ENCODE data around the gene AMBRA1. TPM values are rescaled to one million over a fixed set of nuclear protein-coding genes. Genes with fewer than 3 reads are reported as not detected.

Gene AMBRA1
- total RNA-seq, 1 donor from 2014 or later: 33.9 TPM

DNA sequence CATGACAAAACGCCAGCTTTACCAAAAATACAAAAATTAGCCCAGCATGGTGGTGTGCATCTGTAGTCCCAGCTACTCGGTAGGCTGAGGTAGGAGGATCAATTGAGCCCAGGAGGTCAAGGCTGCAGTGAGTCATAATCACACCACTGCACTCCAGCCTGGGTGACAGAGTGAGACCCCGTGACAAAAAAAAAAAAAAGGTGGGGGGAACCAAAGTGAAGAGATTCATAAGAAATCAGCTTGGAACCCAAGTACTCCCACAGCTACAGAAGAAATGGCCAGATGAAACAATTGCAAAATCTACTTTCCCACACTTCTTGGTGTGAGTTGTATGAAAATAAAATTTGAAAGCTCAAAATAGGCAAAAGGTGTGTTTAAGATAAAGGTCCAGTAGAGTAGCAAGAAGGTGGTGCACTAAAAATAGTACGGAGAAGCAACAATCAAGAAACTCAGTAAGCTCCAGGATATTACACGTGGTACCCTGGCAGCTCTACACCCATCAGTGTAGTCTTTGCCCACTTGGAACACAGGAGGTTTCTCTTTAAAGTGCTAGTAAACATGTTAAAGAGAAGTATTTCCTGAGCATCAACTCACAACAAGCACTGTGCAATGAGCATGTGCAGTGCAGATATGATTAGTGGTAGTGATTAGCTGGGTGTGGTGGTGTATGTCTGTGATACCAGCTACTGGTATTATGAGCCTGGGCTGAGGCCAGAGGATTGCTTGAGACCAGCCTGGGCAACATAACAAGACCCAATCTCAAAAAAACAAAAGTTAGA, 17.9 kb upstream of the AMBRA1 start:
- no peak for DNase-seq
- Histone ChIP-seq H3K27me3 (no peaks in the 10 kb centered on the region), H3K4me3 (no peak overlapping the region), H3K4me1 (peaks cover 10% of the 10 kb centered on the region), H3K9me3 (no peaks in the 10 kb centered on the region), H3K27ac (no peak overlapping the region), H3K36me3 (no peaks in the 10 kb centered on the region)
- TF ChIP-seq CTCF (IDR thresholded peaks at IDR 0.05): no peak
- no peak for ATAC-seq
- intact Hi-C loops (cut with DNase I): no loop called here

- Histone ChIP-seq H3K4me3 (no peak overlapping the region), H3K36me3 (no peaks in the 10 kb centered on the region), H3K27ac (no peak overlapping the region), H3K9me3 (no peaks in the 10 kb centered on the region), H3K27me3 (no peaks in the 10 kb centered on the region), H3K4me1 (no peaks in the 10 kb centered on the region)
- ATAC-seq (no peak), DNase-seq (no peak)
- no peak for TF ChIP-seq CTCF (IDR thresholded peaks at IDR 0.05)
- intact Hi-C loops (cut with DNase I): no loop called here
Observed at GRCh38 chr11:46609386-46609785, 15.6 kb upstream of the AMBRA1 start.

- Histone ChIP-seq H3K27me3 (no peaks in the 10 kb centered on the region), H3K4me1 (no peaks in the 10 kb centered on the region), H3K36me3 (peaks cover 6% of the 10 kb centered on the region), H3K27ac (no peak overlapping the region), H3K4me3 (no peak overlapping the region), H3K9me3 (no peaks in the 10 kb centered on the region)
- ATAC-seq (no peak), DNase-seq (no peak)
- no peak for TF ChIP-seq CTCF (IDR thresholded peaks at IDR 0.05)
- intact Hi-C loops (cut with DNase I): no loop called here
Observed at GRCh38 chr11:46607516-46607915, 13.7 kb upstream of the AMBRA1 start.

GRCh38 chr11:46604796-46605195, 11.0 kb upstream of the AMBRA1 start:
- H3K27ac ChIP-seq: no peak overlapping the region
- TF ChIP-seq CTCF (IDR thresholded peaks at IDR 0.05): no peak
- H3K4me1 ChIP-seq: no peaks in the 10 kb centered on the region
- intact Hi-C loops (cut with DNase I): no loop called here
- peaks cover 6% of the 10 kb centered on the region for H3K36me3 ChIP-seq
- ATAC-seq (no peak), DNase-seq (no peak)
- no peaks in the 10 kb centered on the region for H3K27me3 ChIP-seq
- no peak overlapping the region for H3K4me3 ChIP-seq
- H3K9me3 ChIP-seq: no peaks in the 10 kb centered on the region

DNA sequence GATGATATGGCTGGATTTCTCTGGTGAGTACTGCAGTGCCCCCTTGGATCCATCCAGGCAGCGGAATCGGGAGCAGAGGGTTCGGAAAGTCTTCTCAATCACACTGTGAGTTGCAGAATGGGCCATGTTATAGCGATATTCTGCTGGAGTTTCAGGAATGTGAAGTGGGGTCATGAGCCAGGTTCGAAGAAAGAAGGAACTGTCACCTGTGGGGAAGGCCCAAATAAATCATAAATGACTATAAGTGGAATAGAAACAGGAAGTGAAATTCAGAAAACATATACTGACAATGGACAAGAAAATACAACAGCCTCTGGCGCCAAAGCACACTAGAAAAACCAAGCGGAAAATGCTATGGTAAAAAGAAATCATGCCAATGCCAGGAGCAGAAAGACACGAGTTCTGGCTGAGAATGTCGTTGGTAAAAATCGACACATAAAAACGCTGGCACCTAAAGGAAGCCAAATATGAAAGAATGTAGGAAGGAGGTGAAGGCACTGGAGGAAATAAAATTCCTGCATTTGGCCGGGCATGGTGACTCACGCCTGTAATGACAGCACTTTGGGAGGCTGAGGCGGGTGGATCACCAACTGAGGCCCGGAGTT, 10.0 kb upstream of the AMBRA1 start:
- no peak for DNase-seq
- ATAC-seq: no peak
- Histone ChIP-seq H3K27ac (no peak overlapping the region), H3K4me1 (no peaks in the 10 kb centered on the region), H3K36me3 (peaks cover 6% of the 10 kb centered on the region), H3K27me3 (no peaks in the 10 kb centered on the region), H3K4me3 (no peak overlapping the region), H3K9me3 (no peaks in the 10 kb centered on the region)
- intact Hi-C loops (cut with DNase I): no loop called here
- TF ChIP-seq CTCF (IDR thresholded peaks at IDR 0.05): no peak

All from upper lobe of right lung (tissue), 1 donor.